Measurements from ENCODE around the gene NSMCE3.

GRCh38 chr15:29272219-29272618, 2.6 kb upstream of the NSMCE3 start:
- no peak for TF ChIP-seq CTCF (IDR thresholded peaks at IDR 0.05; ENCODE audit: poor library complexity, severe bottlenecking)
- no peak for TF ChIP-seq EZH2 (IDR thresholded peaks at IDR 0.05; ENCODE audit: borderline replicate concordance, insufficient read depth, low read length, poor library complexity, severe bottlenecking)
- no peak for TF ChIP-seq TAF1 (IDR thresholded peaks at IDR 0.05; ENCODE audit: low read depth)
- TF ChIP-seq EP300 (conservative IDR thresholded peaks at IDR 0.05; ENCODE audit: poor library complexity, severe bottlenecking), result no peak
- TF ChIP-seq POLR2AphosphoS5 (IDR thresholded peaks at IDR 0.05), result no peak
- TF ChIP-seq REST (IDR thresholded peaks at IDR 0.05; ENCODE audit: borderline replicate concordance), result no peak
- TF ChIP-seq SMC3 (conservative IDR thresholded peaks at IDR 0.05; ENCODE audit: poor library complexity), result no peak
